ENCODE results near the gene DZIP1L. TPM values are rescaled to one million over a fixed set of nuclear protein-coding genes. Genes with fewer than 3 reads are reported as not detected.

DZIP1L gene
- polyA plus RNA-seq, 2 of the 4 experiments (the other 2 are of a cell fraction) = 2.7 to 7.0 TPM

DNA sequence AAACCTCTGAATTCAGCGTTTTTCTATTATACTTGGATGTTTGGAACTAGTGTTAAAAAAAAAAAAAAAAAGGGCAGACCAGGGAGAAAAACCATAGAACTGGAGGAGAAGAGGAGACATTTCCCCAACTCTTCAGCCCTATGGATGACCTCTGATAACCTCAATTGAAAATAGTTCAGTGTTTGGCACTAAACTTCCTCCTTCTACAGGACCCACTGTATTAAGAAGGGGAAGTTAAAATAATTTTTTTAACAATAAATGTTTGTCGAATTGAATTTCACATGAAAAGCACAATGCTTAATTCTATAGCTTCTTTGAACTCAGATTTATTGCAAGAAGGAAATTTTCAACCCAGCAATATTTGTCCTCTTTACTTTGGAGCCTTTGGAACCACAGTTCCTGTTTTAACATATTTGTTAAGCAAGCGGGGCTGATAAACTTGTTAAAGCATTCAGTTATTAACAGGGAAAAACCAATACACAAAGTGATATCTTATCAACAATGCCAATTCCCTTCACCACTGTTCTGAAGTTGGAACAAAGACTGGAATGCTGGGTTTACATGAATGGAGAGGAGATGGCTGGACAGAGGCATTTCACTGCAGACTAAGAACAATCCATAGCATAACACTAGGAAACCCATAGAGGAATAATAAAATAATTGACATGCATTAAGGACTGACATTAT, 19.9 kb upstream of the DZIP1L start:
- TF ChIP-seq EHMT2 (IDR thresholded peaks at IDR 0.05; ENCODE audit: low read depth) (no peak), SREBF2 (IDR thresholded peaks at IDR 0.05) (no peak), HOXA7 (CRISPR knock-in tag; IDR thresholded peaks at IDR 0.05) (no peak), ESRRA (IDR thresholded peaks at IDR 0.05; ENCODE audit: borderline replicate concordance, low read length) (no peak)
- TF ChIP-seq, protein P1, sequence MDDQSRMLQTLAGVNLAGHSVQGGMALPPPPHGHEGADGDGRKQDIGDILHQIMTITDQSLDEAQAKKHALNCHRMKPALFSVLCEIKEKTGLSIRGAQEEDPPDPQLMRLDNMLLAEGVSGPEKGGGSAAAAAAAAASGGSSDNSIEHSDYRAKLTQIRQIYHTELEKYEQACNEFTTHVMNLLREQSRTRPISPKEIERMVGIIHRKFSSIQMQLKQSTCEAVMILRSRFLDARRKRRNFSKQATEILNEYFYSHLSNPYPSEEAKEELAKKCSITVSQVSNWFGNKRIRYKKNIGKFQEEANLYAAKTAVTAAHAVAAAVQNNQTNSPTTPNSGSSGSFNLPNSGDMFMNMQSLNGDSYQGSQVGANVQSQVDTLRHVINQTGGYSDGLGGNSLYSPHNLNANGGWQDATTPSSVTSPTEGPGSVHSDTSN (IDR thresholded peaks at IDR 0.05) = no peak
- CTCF ChIA-PET = interaction anchor here (0.8 kb wide), 1 partner anchor 8 kb away, joined by 3 read pairs; no protein-coding TSS in a partner anchor
- Histone ChIP-seq H3K27ac (no peak overlapping the region), H3K4me1 (no peaks in the 10 kb centered on the region), H3K9me3 (no peaks in the 10 kb centered on the region), H3K4me2 (no peak overlapping the region), H3K4me3 (no peak overlapping the region)
- POLR2A ChIA-PET = no interaction called here
- DNase-seq (ENCODE audit: low read depth in 1 of 2, low spot score in 1 of 2) (no peak), ATAC-seq (no peak), FAIRE-seq (no peak)
- WGBS (ENCODE audit: missing lambda C conversion rate) = 26% methylated on average over 3 of the region's 3 CpGs

DNA sequence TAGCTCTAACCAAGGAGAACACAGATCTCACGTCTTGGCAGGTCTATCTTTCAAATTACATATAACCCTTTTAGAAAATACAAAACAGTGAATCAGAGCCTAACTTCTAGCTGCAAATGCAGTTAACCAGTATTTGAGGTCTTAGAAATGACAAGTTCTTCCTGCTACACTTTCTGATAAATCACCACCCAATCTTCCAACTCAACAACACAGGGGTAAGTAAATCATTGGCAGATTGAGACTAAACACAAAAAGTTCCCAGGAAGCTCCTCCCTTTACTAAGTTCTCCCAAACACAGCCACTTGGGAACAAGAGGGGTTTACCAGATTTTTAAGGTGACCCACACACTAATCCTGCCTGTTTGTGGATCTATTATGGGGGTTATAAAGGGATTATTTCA, 16.8 kb upstream of the DZIP1L start, which contains the start of gene A4GNT:
TSS of gene A4GNT (minus strand) at position 152 of the 400 bp plus-strand sequence. CDS start 1,134 bp downstream, outside the sequence.
- FAIRE-seq (no peak), ATAC-seq (no peak), DNase-seq (ENCODE audit: low read depth in 1 of 2, low spot score in 1 of 2) (no peak)
- ChIA-PET CTCF (interaction anchor here (0.9 to 1.5 kb wide), 2 partner anchors 14 to 15 kb away, joined by 3 to 4 read pairs; no protein-coding TSS in a partner anchor), POLR2A (no interaction called here)
- Histone ChIP-seq H3K4me3 (no peak within 1 kb of the TSS), H3K27ac (no peak within 1 kb of the TSS), H3K9me3 (no peaks in the 10 kb centered on the region), H3K4me2 (no peak within 1 kb of the TSS), H3K4me1 (no peaks in the 10 kb centered on the region)
- 68% methylated on average over 1 of the region's 1 CpG for WGBS (ENCODE audit: missing lambda C conversion rate)
- TF ChIP-seq FOSL2 (IDR thresholded peaks at IDR 0.05) (no peak), FOSL2 (CRISPR knock-in tag; IDR thresholded peaks at IDR 0.05) (no peak), JUNB (IDR thresholded peaks at IDR 0.05) (no peak), JUN (IDR thresholded peaks at IDR 0.05) (no peak), ZC3H11A (IDR thresholded peaks at IDR 0.05) (no peak), HOXB13 (CRISPR knock-in tag; IDR thresholded peaks at IDR 0.05; ENCODE audit: low read depth) (no peak), POLR2AphosphoS2 (conservative IDR thresholded peaks at IDR 0.05; ENCODE audit: low read length) (no peak), CBX8 (IDR thresholded peaks at IDR 0.05) (no peak)

DNA sequence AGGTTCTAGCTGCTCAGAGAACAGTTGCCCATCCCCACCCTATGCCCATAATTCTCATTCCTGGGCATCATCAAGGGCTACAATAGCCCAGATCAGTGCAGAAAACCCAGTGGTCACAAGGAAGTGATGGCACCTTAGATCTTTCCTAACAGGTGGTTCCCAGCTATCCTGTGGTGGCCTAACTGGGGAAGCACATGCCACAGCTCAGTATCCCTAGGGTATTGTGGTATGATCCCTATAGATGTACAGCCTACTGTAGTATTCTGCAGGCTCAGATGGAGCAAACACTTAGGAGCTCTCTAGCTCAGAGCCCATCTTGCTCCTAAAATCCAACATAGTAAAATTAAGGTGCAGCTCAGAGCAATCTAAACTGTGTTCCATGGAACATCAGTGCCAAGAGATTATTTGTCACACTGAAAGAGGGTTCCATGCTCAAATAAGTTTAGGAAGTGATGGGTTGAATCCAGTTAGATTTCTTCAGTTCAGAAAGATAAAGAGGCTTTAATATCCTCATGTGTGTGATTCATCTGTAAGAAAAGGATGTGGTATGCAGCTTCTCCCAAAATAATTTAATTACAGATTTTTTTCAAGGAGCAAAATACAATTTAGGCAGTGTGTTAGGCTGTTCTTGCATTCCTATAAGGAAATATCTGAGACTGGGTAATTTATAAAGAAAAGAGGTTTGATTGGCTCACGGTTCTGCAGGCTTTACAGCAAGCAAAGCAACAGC, 12.4 kb upstream of the DZIP1L start:
- WGBS (ENCODE audit: missing lambda C conversion rate) = 35% methylated on average over 1 of the region's 1 CpG
- Histone ChIP-seq H3K4me1 (peaks cover 16% of the 10 kb centered on the region), H3K9me3 (0 out of 3 replicates have a peak, but pooled peaks cover 4% of the 10 kb centered on the region), H3K4me3 (no peak overlapping the region), H3K4me2 (no peak overlapping the region), H3K27ac (no peak overlapping the region)
- CTCF ChIA-PET = interaction anchor here (0.7 to 1.3 kb wide), 4 partner anchors 8 to 142 kb away, joined by 3 to 4 read pairs (median 3); no protein-coding TSS in a partner anchor
- POLR2A ChIA-PET = no interaction called here
- no peak for DNase-seq (ENCODE audit: low read depth in 1 of 2, low spot score in 1 of 2)
- TF ChIP-seq CHD2 (IDR thresholded peaks at IDR 0.05; ENCODE audit: low read length, partially characterized antibody) (no peak), SREBF2 (IDR thresholded peaks at IDR 0.05) (no peak), EHMT2 (IDR thresholded peaks at IDR 0.05; ENCODE audit: low read depth) (no peak), HDAC2 (IDR thresholded peaks at IDR 0.05) (no peak), CEBPB (IDR thresholded peaks at IDR 0.05) (no peak), EP300 (IDR thresholded peaks at IDR 0.05) (no peak), ZFP36 (IDR thresholded peaks at IDR 0.05; ENCODE audit: borderline replicate concordance, partially characterized antibody) (no peak), EHF (CRISPR knock-in tag; IDR thresholded peaks at IDR 0.05) (no peak), POLR2A (IDR thresholded peaks at IDR 0.05; ENCODE audit: low read length) (no peak), KDM1A (IDR thresholded peaks at IDR 0.05; ENCODE audit: low read depth) (no peak), ZSCAN20 (CRISPR knock-in tag; IDR thresholded peaks at IDR 0.05) (no peak), MAZ (IDR thresholded peaks at IDR 0.05; ENCODE audit: borderline replicate concordance, low read depth, low read length) (no peak), CBX8 (IDR thresholded peaks at IDR 0.05) (no peak), KDM5A (IDR thresholded peaks at IDR 0.05) (no peak), RARB (CRISPR knock-in tag; IDR thresholded peaks at IDR 0.05) (no peak), MYC (IDR thresholded peaks at IDR 0.05; ENCODE audit: borderline replicate concordance, low read length) (no peak), GATA3 (IDR thresholded peaks at IDR 0.05; ENCODE audit: borderline replicate concordance) (no peak), PHF8 (IDR thresholded peaks at IDR 0.05; ENCODE audit: borderline replicate concordance, low read depth) (no peak)
- TF ChIP-seq, protein P1 (IDR thresholded peaks at IDR 0.05) = no peak
- TF ChIP-seq, protein P2, sequence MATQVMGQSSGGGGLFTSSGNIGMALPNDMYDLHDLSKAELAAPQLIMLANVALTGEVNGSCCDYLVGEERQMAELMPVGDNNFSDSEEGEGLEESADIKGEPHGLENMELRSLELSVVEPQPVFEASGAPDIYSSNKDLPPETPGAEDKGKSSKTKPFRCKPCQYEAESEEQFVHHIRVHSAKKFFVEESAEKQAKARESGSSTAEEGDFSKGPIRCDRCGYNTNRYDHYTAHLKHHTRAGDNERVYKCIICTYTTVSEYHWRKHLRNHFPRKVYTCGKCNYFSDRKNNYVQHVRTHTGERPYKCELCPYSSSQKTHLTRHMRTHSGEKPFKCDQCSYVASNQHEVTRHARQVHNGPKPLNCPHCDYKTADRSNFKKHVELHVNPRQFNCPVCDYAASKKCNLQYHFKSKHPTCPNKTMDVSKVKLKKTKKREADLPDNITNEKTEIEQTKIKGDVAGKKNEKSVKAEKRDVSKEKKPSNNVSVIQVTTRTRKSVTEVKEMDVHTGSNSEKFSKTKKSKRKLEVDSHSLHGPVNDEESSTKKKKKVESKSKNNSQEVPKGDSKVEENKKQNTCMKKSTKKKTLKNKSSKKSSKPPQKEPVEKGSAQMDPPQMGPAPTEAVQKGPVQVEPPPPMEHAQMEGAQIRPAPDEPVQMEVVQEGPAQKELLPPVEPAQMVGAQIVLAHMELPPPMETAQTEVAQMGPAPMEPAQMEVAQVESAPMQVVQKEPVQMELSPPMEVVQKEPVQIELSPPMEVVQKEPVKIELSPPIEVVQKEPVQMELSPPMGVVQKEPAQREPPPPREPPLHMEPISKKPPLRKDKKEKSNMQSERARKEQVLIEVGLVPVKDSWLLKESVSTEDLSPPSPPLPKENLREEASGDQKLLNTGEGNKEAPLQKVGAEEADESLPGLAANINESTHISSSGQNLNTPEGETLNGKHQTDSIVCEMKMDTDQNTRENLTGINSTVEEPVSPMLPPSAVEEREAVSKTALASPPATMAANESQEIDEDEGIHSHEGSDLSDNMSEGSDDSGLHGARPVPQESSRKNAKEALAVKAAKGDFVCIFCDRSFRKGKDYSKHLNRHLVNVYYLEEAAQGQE (IDR thresholded peaks at IDR 0.05) = no peak
- peak in 1 of 2 experiments; percentile 44; a peak in 2 of 6 replicates for ATAC-seq
- no peak for FAIRE-seq
